B cell (primary cell): Measurements from ENCODE around the gene ACTMAP. TPM values are rescaled to one million over a fixed set of nuclear protein-coding genes. Genes with fewer than 3 reads are reported as not detected.
"Not testable (repeated sequence)": the region's sequence is repeated elsewhere in the genome, so short reads cannot be mapped to it uniquely, and the experiment has no call there.

Experiments used
- ATAC-seq: fragments of 200-7000 bp; cut with Tn5 transposase; one replicate; pipeline ENCODE4 v1.10.0; 2021; ENCODE audit warnings: low read depth, mild to moderate bottlenecking, moderate number of reproducible peaks, moderate library complexity
- CTCF ChIA-PET: fragments of 350-600 bp; sonication (Branson Sonifier 250); formaldehyde crosslinking; loops from one replicate; lab custom pipeline; 2021; ENCODE audit warnings: antibody characterized with exemption, inconsistent platforms; lab: Charles Lee
- POLR2A ChIA-PET: fragments of 350-600 bp; sonication (Branson Sonifier 250); formaldehyde crosslinking; loops from one replicate; lab custom pipeline; 2021; ENCODE audit warnings: antibody characterized with exemption; lab: Charles Lee
- DNase-seq: peaks from one replicate; pipeline ENCODE4 v3.0.0; 2013
- H2AFZ ChIP-seq: 2 replicates; pipeline ENCODE4 v1.6.1; 2012; ENCODE audit warnings: mild to moderate bottlenecking, low read depth, low read length; ENCODE audit not compliant: insufficient read depth, poor library complexity, severe bottlenecking
- H3K27ac ChIP-seq, 2 donors: 1 replicate in 1 of 2; 2 replicates in 1 of 2; pipeline ENCODE4 v1.5.1; 2012 to 2013; ENCODE audit warnings: low read length in 2 of 2, mild to moderate bottlenecking in 2 of 2, moderate library complexity in 1 of 2
- H3K27me3 ChIP-seq, 4 experiments: fragments of 200-600 bp in 1 of 4; sonication (generic) in 1 of 4; replicated peaks in 1 of 4; 1 replicate in 2 of 4; 2 replicates in 2 of 4; pipeline versions ENCODE4 v1.6.1 to v1.7.0; 2013 to 2016; ENCODE audit warnings: low read length in 3 of 4, mild to moderate bottlenecking in 2 of 4, mixed read lengths in 1 of 4, moderate library complexity in 1 of 4; ENCODE audit not compliant: insufficient read depth in 4 of 4, control insufficient read depth in 3 of 4; ENCODE audit errors: control extremely low read depth in 1 of 4
- H3K36me3 ChIP-seq, 2 experiments: replicated peaks in 1 of 2; 1 replicate in 1 of 2; 2 replicates in 1 of 2; pipeline versions ENCODE4 v1.6.1 to v1.7.1; 2013; ENCODE audit warnings: low read length in 1 of 2; ENCODE audit not compliant: insufficient read depth in 2 of 2, control insufficient read depth in 1 of 2; ENCODE audit errors: control extremely low read depth in 1 of 2, extremely low read depth in 1 of 2
- H3K4me1 ChIP-seq, 2 donors: fragments of 200-600 bp in 1 of 2; sonication (generic) in 1 of 2; 1 replicate in 1 of 2; 2 replicates in 1 of 2; pipeline versions ENCODE4 v1.5.1 to v1.6.1; 2013 to 2017; ENCODE audit warnings: low read length in 2 of 2; ENCODE audit not compliant: control insufficient read depth in 2 of 2, insufficient read depth in 2 of 2
- H3K4me2 ChIP-seq: replicated peaks from 2 replicates; pipeline ENCODE3; 2012; ENCODE audit warnings: mild to moderate bottlenecking, low read depth, low read length; ENCODE audit not compliant: poor library complexity, severe bottlenecking
- H3K4me3 ChIP-seq, 5 experiments: fragments of 200-600 bp in 1 of 5; sonication (generic) in 1 of 5; 1 replicate in 3 of 5; 2 replicates in 2 of 5; pipeline versions ENCODE4 v1.5.1 to v1.7.0; 2011 to 2016; ENCODE audit warnings: low read length in 4 of 5, mild to moderate bottlenecking in 4 of 5, low read depth in 2 of 5, control low read depth in 1 of 5, moderate library complexity in 1 of 5; ENCODE audit not compliant: insufficient read depth in 1 of 5; ENCODE audit errors: control extremely low read depth in 1 of 5, extremely low read depth in 1 of 5
- H3K79me2 ChIP-seq: fragments of 200-600 bp; sonication (generic); one replicate; pipeline ENCODE4 v1.6.0; 2016; ENCODE audit warnings: low read length; ENCODE audit not compliant: control insufficient read depth, insufficient read depth
- H3K9ac ChIP-seq: fragments of 200-600 bp; sonication (generic); 2 replicates; pipeline ENCODE4 v1.6.1; 2017; ENCODE audit warnings: mild to moderate bottlenecking, low read length, moderate library complexity
- H3K9me3 ChIP-seq, 3 donors: one replicate each; pipeline versions ENCODE4 v1.6.1 to v1.7.1; 2013; ENCODE audit warnings: low read length in 2 of 3; ENCODE audit not compliant: control insufficient read depth in 2 of 3, insufficient read depth in 1 of 3; ENCODE audit errors: control extremely low read depth in 1 of 3
- H4K20me1 ChIP-seq: 2 replicates; pipeline ENCODE4 v1.6.0; 2012; ENCODE audit warnings: mild to moderate bottlenecking, low read length; ENCODE audit not compliant: insufficient read depth, control insufficient read depth, poor library complexity, severe bottlenecking
- H3K27ac Mint-ChIP-seq: one replicate; pipeline ENCODE4 v1.8.0; 2021; ENCODE audit warnings: mixed read lengths
- H3K27me3 Mint-ChIP-seq: one replicate; pipeline ENCODE4 v1.8.0; 2021; ENCODE audit warnings: mixed read lengths
- H3K4me1 Mint-ChIP-seq: one replicate; pipeline ENCODE4 v1.8.0; 2021; ENCODE audit warnings: mixed read lengths
- H3K4me3 Mint-ChIP-seq: one replicate; pipeline ENCODE4 v1.8.0; 2021; ENCODE audit warnings: mixed read lengths
- H3K9me3 Mint-ChIP-seq: one replicate; pipeline ENCODE4 v1.8.0; 2022; ENCODE audit warnings: mixed read lengths; ENCODE audit not compliant: insufficient read depth
- EZH2 ChIP-seq: IDR thresholded peaks from 2 replicates; pipeline ENCODE4 v1.6.1; 2012; ENCODE audit warnings: borderline replicate concordance, low read depth, mild to moderate bottlenecking, moderate library complexity, low read length; ENCODE audit not compliant: insufficient read depth, poor library complexity, severe bottlenecking
- WGBS: methylation state at CpG from one replicate; pipeline ENCODE4 v1.1.5; 2013; ENCODE audit warnings: missing lambda C conversion rate; ENCODE audit not compliant: insufficient coverage; 5-methylcytosine and 5-hydroxymethylcytosine counted together
- intact Hi-C: fragments of 100-400 bp; cut with micrococcal nuclease; formaldehyde crosslinking; loops from one replicate; pipeline ENCODE4 v1.10.0; 2022
- polyA plus RNA-seq: library from polyadenylated mRNA; depleted of rRNA; stranded (reverse); fragments of >200 nt; gene quantifications from 2 replicates; pipeline ENCODE4 v1.2.3, GENCODE V29; 2012
- total RNA-seq, 2 donors: library from RNA; stranded (reverse); fragments of 120-200 nt in 1 of 2; gene quantifications; 1 replicate in 1 of 2; 2 replicates in 1 of 2; pipeline versions ENCODE4 v1.2.3 to v1.2.4, GENCODE V29; 2013 to 2022
- TF ChIP-seq, protein P1 (sequence below): fragments of 200-600 bp; IDR thresholded peaks from one replicate; pipeline ENCODE4 v1.8.0; 2022; ENCODE audit warnings: antibody characterized with exemption, mild to moderate bottlenecking

ACTMAP gene
- total and polyA plus RNA-seq, 2 donors (not counting 1 experiment from before 2014, with no cell fraction given), result 7.7 to 10.2 TPM

- H3K4me2 ChIP-seq, result no peak overlapping the region
- Mint-ChIP-seq H3K9me3 (no peaks in the 10 kb centered on the region), H3K27ac (no peak overlapping the region), H3K4me3 (no peak overlapping the region), H3K4me1 (no peaks in the 10 kb centered on the region), H3K27me3 (no peaks in the 10 kb centered on the region)
- POLR2A ChIA-PET, result no interaction called here
- intact Hi-C loops, result no loop called here
- H4K20me1 ChIP-seq, result no peaks in the 10 kb centered on the region
- CTCF ChIA-PET, result interaction anchor here (0.6 to 1.9 kb wide), 3 partner anchors 69 to 914 kb away, joined by 4 to 6 read pairs (median 6); no protein-coding TSS in a partner anchor
- no peak overlapping the region for H3K9ac ChIP-seq
- 95% methylated on average over 13 of the region's 13 CpGs for WGBS
- no peak for ATAC-seq
- H3K36me3 ChIP-seq, result peaks cover 0 to 68% of the 10 kb centered on the region in 2 experiments
- TF ChIP-seq, protein P1, sequence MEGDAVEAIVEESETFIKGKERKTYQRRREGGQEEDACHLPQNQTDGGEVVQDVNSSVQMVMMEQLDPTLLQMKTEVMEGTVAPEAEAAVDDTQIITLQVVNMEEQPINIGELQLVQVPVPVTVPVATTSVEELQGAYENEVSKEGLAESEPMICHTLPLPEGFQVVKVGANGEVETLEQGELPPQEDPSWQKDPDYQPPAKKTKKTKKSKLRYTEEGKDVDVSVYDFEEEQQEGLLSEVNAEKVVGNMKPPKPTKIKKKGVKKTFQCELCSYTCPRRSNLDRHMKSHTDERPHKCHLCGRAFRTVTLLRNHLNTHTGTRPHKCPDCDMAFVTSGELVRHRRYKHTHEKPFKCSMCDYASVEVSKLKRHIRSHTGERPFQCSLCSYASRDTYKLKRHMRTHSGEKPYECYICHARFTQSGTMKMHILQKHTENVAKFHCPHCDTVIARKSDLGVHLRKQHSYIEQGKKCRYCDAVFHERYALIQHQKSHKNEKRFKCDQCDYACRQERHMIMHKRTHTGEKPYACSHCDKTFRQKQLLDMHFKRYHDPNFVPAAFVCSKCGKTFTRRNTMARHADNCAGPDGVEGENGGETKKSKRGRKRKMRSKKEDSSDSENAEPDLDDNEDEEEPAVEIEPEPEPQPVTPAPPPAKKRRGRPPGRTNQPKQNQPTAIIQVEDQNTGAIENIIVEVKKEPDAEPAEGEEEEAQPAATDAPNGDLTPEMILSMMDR, result no peak
- no peak for TF ChIP-seq EZH2
- H3K79me2 ChIP-seq, result no peaks in the 10 kb centered on the region
- no peak overlapping the region for H3K27ac ChIP-seq
- no peak overlapping the region for H3K4me3 ChIP-seq
- H3K9me3 ChIP-seq, result no peaks in the 10 kb centered on the region
- no peaks in the 10 kb centered on the region for H3K4me1 ChIP-seq
- no peaks in the 10 kb centered on the region for H3K27me3 ChIP-seq
- H2AFZ ChIP-seq, result no peak overlapping the region
- DNase-seq, result no peak
Measured at GRCh38 chr19:40733149-40733548, 17.1 kb downstream of the ACTMAP start.

GRCh38 chr19:40732304-40732703, 18.0 kb downstream of the ACTMAP start:
- H3K27me3 ChIP-seq, intact Hi-C loops, H3K4me3 ChIP-seq, H3K79me2 ChIP-seq, H3K4me3 Mint-ChIP-seq, H4K20me1 ChIP-seq, H3K27ac ChIP-seq, H3K9me3 Mint-ChIP-seq, H2AFZ ChIP-seq, H3K4me1 Mint-ChIP-seq, H3K4me2 ChIP-seq, H3K27me3 Mint-ChIP-seq, H3K27ac Mint-ChIP-seq, H3K9me3 ChIP-seq, ATAC-seq, H3K4me1 ChIP-seq, DNase-seq, H3K9ac ChIP-seq: not testable (repeated sequence)
- ChIA-PET POLR2A (interaction anchor here (0.8 kb wide), 1 partner anchor 22 kb away, joined by 4 read pairs; no protein-coding TSS in a partner anchor), CTCF (interaction anchor here (1.8 to 1.9 kb wide), 2 partner anchors 69 to 87 kb away, joined by 6 read pairs; no protein-coding TSS in a partner anchor)
- peaks cover 0 to 64% of the 10 kb centered on the region in 2 experiments for H3K36me3 ChIP-seq
- 100% methylated on average over 7 of the region's 16 CpGs for WGBS

DNA sequence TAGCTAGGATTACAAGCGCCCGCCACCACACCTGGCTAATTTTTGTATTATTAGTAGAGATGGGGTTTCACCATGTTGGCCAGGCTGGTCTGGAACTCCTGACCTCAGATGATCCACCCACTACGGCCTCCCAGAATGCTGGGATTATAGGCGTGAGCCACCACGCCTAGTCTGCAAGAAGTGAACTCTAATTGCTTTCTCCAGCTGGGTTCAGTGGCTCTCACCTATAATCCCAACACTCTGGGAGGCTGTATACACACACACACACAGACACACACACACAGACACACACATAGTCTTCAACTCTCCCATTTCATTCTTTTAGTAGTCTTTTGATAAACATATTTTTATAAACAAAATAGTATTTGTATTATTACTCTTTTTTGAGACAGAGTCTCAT, 20.2 kb downstream of the ACTMAP start:
- POLR2A ChIA-PET, H3K4me1 Mint-ChIP-seq, H3K27ac Mint-ChIP-seq, H3K9ac ChIP-seq, H4K20me1 ChIP-seq, intact Hi-C loops, H3K27me3 ChIP-seq, H3K9me3 ChIP-seq, H3K4me2 ChIP-seq, H3K79me2 ChIP-seq, H3K27ac ChIP-seq, H3K4me3 ChIP-seq, H3K4me1 ChIP-seq, H3K27me3 Mint-ChIP-seq, H3K4me3 Mint-ChIP-seq, H2AFZ ChIP-seq, DNase-seq, ATAC-seq, H3K9me3 Mint-ChIP-seq: not testable (repeated sequence)
- H3K36me3 ChIP-seq, result peaks cover 0 to 60% of the 10 kb centered on the region in 2 experiments
- 93% methylated on average over 3 of the region's 5 CpGs for WGBS
- CTCF ChIA-PET, result interaction anchor here (0.7 to 1.6 kb wide), 4 partner anchors 11 to 89 kb away, joined by 3 to 5 read pairs (median 4); no protein-coding TSS in a partner anchor
